Measurements from ENCODE around the gene MTOR.

Gene MTOR

DNA sequence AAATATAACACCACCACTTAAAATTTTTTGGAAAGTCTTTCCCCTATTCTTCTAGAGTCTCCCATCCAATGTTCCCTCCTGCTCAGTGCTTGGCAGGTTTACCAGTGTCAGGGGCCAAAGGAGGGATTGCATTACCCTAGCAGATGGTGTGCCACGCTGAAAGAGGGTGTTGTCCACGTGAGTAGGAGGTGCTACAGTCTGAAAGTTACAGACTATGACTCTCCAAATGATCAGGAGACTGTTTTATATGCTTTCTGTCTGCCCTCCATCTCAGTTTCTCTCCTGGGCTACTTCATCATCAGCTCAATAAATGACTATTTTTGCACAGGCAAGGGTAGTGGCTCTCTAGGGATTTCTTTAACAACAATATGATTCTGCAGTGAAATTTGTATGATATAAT is 104.5 kb downstream of the MTOR start:
- no peak for DNase-seq (ENCODE audit: low read depth)
- TF ChIP-seq, protein P1, sequence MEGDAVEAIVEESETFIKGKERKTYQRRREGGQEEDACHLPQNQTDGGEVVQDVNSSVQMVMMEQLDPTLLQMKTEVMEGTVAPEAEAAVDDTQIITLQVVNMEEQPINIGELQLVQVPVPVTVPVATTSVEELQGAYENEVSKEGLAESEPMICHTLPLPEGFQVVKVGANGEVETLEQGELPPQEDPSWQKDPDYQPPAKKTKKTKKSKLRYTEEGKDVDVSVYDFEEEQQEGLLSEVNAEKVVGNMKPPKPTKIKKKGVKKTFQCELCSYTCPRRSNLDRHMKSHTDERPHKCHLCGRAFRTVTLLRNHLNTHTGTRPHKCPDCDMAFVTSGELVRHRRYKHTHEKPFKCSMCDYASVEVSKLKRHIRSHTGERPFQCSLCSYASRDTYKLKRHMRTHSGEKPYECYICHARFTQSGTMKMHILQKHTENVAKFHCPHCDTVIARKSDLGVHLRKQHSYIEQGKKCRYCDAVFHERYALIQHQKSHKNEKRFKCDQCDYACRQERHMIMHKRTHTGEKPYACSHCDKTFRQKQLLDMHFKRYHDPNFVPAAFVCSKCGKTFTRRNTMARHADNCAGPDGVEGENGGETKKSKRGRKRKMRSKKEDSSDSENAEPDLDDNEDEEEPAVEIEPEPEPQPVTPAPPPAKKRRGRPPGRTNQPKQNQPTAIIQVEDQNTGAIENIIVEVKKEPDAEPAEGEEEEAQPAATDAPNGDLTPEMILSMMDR (IDR thresholded peaks at IDR 0.05; ENCODE audit: insufficient read depth, low read depth, low read length, missing control alignments) = no peak
- H3K4me3 ChIP-seq (ENCODE audit: low read depth, low read length) = no peak overlapping the region

DNA sequence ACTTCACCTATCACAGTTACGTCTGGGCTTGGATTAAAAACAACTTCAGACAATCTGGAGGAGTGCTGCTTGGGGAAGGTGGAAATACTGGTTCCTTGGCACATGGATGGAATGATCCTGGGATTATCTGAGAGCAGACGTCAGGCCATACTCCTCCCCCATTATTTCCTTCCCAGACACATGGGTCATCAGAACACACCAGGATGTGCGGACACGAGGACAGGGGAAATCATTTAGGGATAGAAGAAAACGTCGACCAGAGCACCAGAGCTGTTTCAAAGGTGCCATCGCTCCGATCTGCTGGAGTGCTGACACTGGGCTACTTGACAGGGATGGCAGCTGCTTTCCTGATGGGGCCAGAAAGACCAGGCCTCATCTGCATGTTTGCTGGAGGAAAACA is 105.0 kb downstream of the MTOR start:
- no peak overlapping the region for H3K4me3 ChIP-seq (ENCODE audit: low read depth, low read length)
- TF ChIP-seq, protein P1 (IDR thresholded peaks at IDR 0.05; ENCODE audit: insufficient read depth, low read depth, low read length, missing control alignments) = no peak
- no peak for DNase-seq (ENCODE audit: low read depth)

DNA sequence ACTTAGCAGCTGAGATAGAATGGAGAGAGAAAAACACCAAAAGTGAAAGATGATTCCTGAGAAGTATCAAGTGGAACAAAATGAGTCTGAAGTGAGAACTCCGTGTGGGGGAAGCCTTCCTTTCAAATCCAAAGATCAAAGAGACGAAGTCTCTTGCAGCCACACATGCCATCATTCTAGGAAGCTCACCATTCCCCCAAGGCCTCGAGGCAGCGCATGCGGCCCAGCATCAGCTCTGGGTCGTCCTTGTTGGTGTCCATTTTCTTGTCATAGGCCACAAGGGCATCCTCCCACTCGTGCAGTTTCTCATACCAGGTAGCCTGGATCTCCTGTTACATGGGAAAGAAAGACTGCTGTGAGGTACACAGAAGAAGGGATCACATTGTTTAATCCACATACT is 105.4 kb downstream of the MTOR start:
- DNase-seq (ENCODE audit: low read depth) = no peak
- H3K4me3 ChIP-seq (ENCODE audit: low read depth, low read length) = no peak overlapping the region
- TF ChIP-seq, protein P1 (IDR thresholded peaks at IDR 0.05; ENCODE audit: insufficient read depth, low read depth, low read length, missing control alignments) = no peak

DNA sequence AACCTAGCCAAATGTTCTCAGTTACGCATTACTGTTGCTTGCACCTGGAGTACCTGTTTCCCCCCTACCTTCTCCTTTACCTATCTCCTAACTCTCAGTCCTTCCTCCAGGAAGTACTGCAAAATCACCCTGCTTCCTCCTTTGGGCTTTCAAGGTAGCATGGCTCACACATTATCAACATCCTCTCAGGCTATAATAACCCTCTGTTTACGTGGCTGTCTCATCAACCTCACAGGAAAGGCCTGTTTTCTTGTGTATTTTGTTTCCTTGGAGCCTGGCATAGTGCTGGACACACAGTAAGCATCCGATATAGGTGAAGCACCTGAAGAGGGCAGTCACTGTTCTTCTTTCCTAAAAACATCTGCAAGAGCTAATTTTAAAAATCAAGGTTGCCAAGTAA is 105.9 kb downstream of the MTOR start:
- TF ChIP-seq, protein P1 (IDR thresholded peaks at IDR 0.05; ENCODE audit: insufficient read depth, low read depth, low read length, missing control alignments) = no peak

DNA sequence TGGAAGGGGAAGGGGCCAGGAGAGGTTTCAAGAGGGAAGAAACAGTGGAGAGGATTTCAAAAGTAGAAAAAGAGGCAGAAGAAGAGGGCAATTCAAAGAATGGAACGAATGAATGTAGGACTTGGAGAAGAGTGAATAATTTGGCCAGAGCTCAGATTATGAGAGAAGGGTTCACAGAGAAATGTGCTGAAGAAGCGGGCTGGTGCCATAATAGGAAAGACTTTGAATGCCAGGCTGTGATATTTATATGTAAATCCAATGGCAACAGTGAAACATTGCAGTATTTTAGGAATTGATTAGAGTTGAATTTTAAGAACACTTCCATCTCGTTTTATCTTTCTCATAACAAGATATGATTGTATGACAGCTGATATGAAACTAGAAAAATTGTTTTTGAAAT is 109.2 kb downstream of the MTOR start:
- no peak overlapping the region for H3K4me3 ChIP-seq (ENCODE audit: low read depth, low read length)
- no peak for DNase-seq (ENCODE audit: low read depth)
- TF ChIP-seq, protein P1 (IDR thresholded peaks at IDR 0.05; ENCODE audit: insufficient read depth, low read depth, low read length, missing control alignments) = no peak

More for the DNA sequence above, 105.9 kb downstream of the MTOR start:
- H3K4me3 ChIP-seq (ENCODE audit: low read depth, low read length) = no peak overlapping the region
- DNase-seq (ENCODE audit: low read depth) = no peak

DNA sequence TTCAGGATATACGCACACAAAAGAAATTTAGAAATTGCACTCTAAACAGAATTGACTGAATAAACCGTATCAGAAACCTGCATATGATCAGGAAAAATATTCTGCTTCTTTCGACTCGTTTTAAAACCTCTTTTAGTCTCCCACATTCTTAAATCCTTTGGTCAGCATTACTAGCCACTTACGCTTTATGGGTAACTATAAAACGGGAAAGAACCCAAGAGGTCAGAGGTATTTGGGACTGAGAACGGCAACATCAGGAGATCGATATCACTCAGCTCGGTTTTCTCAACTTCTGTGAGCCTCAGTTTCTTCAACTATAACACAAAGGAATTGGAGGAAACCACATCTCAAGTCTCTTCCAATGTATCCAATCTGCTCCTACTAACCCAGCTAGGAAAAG is 109.6 kb downstream of the MTOR start:
- no peak for DNase-seq (ENCODE audit: low read depth)
- no peak overlapping the region for H3K4me3 ChIP-seq (ENCODE audit: low read depth, low read length)
- TF ChIP-seq, protein P1 (IDR thresholded peaks at IDR 0.05; ENCODE audit: insufficient read depth, low read depth, low read length, missing control alignments) = no peak

DNA sequence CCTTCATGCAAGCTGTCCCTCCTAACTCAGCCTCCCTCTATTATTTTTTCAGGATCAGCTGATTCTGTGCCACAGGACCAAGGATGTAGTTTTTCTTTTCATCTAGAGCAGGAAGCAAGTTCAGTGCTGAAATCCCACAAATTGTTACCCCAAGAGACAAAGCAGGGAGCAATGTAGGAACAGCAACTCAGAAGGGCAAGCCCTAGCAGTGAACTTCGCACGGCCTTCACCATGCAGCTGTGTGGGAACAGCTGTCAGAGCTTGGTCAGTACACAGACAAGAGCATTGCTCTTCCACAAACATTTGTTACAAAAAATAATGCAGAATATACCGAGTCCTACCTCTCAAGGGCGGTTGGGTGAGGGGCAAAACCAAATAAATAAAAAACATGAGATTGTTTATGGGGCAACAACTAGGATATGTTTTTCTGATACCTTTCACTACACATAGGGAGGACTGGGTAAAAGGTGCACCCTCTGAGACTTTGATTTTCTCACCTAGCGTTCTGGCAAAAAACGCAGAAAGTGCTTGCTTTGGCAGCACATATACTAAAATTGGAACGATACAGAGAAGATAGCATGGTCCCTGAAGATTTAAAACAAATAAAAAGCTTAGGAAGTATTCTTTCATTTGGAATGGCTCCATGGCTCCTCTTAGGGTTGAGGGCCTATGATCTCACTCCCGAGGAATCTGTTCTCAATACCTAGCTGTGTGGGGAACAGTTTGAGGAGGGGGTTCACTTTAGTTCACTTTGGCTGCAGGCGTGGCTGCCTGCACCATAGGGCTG is 110.3 kb downstream of the MTOR start:
- H3K4me3 ChIP-seq (ENCODE audit: low read depth, low read length) = no peak overlapping the region
- DNase-seq (ENCODE audit: low read depth) = no peak
- TF ChIP-seq, protein P1 (IDR thresholded peaks at IDR 0.05; ENCODE audit: insufficient read depth, low read depth, low read length, missing control alignments) = no peak
